ENCODE results near the gene NR6A1.
"Not testable (repeated sequence)": the region's sequence is repeated elsewhere in the genome, so short reads cannot be mapped to it uniquely, and the experiment has no call there.

NR6A1 gene

DNA sequence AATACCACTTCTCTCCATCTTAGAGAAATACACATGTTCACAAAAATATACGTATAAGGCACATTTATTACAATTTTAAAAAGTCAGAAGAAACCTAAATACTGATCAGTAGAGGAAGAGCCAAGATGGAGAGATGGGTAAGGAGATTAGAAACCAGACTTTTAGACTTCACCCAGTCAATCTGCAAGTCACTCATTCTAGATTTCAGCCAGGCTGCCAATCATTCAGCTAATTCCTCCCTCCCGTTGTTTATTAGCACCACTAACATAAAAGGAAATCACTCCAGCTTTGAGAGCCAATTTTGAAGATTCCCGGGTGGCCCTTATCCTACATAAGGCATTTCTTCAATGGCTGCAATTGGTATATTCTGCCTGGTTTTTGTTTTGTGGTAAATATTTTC, 154.2 kb downstream of the NR6A1 start:
- H3K4me3 ChIP-seq (ENCODE audit: low read depth, low read length): no peak overlapping the region
- TF ChIP-seq, protein P1, sequence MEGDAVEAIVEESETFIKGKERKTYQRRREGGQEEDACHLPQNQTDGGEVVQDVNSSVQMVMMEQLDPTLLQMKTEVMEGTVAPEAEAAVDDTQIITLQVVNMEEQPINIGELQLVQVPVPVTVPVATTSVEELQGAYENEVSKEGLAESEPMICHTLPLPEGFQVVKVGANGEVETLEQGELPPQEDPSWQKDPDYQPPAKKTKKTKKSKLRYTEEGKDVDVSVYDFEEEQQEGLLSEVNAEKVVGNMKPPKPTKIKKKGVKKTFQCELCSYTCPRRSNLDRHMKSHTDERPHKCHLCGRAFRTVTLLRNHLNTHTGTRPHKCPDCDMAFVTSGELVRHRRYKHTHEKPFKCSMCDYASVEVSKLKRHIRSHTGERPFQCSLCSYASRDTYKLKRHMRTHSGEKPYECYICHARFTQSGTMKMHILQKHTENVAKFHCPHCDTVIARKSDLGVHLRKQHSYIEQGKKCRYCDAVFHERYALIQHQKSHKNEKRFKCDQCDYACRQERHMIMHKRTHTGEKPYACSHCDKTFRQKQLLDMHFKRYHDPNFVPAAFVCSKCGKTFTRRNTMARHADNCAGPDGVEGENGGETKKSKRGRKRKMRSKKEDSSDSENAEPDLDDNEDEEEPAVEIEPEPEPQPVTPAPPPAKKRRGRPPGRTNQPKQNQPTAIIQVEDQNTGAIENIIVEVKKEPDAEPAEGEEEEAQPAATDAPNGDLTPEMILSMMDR (IDR thresholded peaks at IDR 0.05; ENCODE audit: low read depth, low read length): no peak

DNA sequence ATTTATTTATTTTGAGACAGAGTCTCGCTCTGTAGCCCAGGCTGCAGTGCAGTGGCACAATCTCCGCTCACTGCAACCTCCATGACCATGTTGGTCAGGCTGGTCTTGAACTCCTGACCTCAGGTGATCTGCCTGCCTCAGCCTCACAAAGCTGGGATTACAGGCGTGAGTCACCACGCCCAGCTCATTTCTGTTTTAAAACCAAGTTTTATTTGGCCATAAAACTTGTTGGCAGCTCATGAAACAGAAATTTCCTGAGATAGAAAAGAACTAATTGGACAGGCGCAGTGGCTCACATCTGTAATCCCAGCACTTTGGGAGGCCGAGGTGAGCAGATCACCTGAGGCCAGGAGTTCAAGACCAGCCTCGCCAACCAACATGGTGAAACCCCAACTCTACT, 155.3 kb downstream of the NR6A1 start:
- H3K4me3 ChIP-seq (ENCODE audit: low read depth, low read length): not testable (repeated sequence)

DNA sequence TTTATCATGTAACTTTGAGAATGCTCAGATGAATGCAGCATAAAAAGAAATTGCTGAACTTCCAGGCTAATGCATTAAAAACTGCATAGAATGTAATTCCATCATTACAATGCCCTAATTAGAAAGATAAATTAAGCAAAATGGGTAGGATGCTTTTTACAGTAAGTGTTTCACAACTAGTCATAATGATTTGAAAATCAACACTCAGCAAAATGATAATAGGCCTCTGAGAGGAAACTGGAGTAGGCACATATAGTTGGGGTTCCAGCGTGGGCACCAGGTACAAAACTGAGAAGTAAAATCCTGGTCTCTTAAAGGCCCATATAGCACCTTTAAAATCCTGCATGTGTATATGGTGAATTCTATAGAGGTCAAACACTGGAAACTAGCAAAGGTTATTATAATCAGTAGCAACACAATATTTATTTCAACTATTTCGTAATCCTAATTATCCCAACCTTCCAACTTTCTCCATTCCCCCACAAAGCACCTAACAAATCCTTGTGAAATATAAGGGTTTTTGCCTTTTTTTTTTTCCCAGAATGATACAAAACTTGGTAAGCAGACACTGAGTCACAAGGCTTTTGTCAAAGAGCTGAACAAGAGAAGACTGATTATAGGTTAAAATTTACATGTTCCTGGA, 155.9 kb downstream of the NR6A1 start:
- TF ChIP-seq, protein P1 (IDR thresholded peaks at IDR 0.05; ENCODE audit: low read depth, low read length): no peak
- no peak overlapping the region for H3K4me3 ChIP-seq (ENCODE audit: low read depth, low read length)

DNA sequence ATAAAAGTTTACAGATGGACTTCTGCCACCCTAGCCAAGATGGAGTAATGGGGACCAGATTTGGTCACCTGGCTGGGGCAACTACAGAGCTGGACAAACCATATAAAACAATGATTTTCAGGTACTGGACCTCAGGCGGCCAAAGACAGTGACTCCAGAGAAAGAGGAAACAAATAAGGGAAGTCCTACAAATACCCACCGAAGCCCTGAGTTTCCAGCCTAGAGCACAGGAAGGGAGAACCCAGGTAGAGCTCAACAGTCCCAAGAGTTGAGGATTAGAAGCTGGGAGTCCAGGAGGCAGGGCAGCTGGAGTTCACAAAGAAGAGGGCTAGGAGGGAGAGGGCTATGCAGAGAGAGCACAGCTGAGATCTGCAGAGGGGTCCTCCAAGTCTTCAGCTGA, 157.3 kb downstream of the NR6A1 start:
- H3K4me3 ChIP-seq (ENCODE audit: low read depth, low read length): no peak overlapping the region
- TF ChIP-seq, protein P1 (IDR thresholded peaks at IDR 0.05; ENCODE audit: low read depth, low read length): no peak

DNA sequence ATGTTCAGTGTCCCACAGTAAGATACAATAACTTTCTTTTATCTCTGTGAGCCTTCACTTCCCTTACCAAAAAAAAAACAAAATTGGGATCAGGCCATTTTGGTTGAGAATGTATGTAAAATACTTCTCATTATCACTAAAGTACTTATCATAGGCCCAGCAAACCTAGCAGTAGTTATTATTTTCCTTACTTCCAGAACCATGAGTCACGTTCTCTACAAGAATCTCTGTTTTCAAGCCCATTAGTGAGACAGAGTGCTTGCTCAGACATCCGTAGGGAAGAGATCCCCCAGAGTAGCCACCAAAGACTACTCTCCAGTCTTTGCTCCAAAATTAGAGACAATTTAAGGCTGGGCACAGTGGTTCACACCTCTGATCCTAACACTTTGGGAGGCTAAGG, 160.0 kb downstream of the NR6A1 start:
- TF ChIP-seq, protein P1 (IDR thresholded peaks at IDR 0.05; ENCODE audit: low read depth, low read length): no peak
- H3K4me3 ChIP-seq (ENCODE audit: low read depth, low read length): no peak overlapping the region

DNA sequence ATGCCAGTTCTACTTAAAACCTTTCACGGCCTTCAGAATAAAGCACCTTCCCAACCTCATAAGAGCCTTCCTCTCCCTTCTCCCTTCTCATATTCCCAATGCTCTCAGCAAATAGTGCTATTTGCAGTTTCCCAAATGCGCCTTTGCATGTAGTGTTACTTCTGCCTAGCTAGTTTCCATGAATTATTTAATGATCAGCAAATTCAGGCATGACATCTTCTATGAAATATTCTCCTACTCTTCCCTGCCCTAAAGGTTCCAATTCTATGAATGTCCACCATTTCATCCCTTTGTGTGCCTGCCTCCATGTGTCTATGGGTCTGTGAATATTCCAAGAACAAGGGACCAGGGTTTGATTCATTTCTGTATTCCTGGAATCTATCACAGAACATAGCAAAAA, 165.1 kb downstream of the NR6A1 start:
- TF ChIP-seq, protein P1 (IDR thresholded peaks at IDR 0.05; ENCODE audit: low read depth, low read length): no peak
- no peak overlapping the region for H3K4me3 ChIP-seq (ENCODE audit: low read depth, low read length)

DNA sequence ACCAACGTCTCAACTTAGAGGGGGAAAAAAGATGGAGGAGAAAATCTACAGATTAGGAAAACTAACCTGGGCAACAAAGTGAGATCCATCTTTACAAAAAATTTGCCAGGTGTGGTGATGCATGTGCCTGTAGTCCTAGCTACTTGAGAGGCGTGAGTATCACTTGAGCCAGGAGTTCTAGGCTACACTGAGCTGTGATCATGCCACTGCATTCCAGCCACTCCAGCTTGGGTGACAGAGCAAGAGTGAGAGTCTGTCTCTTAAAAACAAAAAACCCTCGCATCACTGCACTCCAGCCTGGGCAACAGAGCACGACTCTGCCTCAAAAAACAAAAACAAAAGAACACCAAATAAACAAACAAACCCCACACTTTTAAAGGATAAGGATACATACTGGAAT, 165.9 kb downstream of the NR6A1 start:
- no peak overlapping the region for H3K4me3 ChIP-seq (ENCODE audit: low read depth, low read length)
- TF ChIP-seq, protein P1 (IDR thresholded peaks at IDR 0.05; ENCODE audit: low read depth, low read length): no peak

DNA sequence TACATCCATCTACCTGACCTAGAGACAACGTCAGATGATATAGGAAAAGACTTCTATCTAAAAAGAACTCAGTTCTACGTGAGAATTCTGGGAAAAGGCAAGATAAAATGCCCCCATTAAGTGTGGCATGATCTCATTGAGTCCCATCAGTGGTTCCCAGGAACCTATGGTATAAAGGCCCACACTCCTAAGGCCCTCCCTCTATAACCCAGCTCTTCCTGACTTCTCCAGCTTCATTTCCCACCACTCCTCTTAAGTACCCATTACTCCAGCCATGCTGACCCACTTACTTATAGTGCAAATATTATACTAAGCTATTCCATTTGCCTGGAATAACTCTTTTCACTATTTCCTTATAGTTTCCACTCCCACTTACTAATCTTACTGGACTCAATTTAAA, 168.5 kb downstream of the NR6A1 start:
- H3K4me3 ChIP-seq (ENCODE audit: low read depth, low read length): no peak overlapping the region
- TF ChIP-seq, protein P1 (IDR thresholded peaks at IDR 0.05; ENCODE audit: low read depth, low read length): no peak
